AG09309 (cell line): Measurements from ENCODE around the gene SPDEF.
A peak's percentile ranks its signal among the peaks of the same experiment; 100 is the strongest.

Experiments used
- DNase-seq: peaks from one replicate; pipeline ENCODE4 v3.0.0-alpha.2; 2010; ENCODE audit warnings: low read depth
- H3K4me3 ChIP-seq: 2 replicates; pipeline ENCODE4 v1.5.1; 2011; ENCODE audit warnings: mild to moderate bottlenecking, low read depth, low read length, moderate library complexity; ENCODE audit not compliant: control insufficient read depth
- TF ChIP-seq, protein P1 (sequence below): IDR thresholded peaks from 2 replicates; pipeline ENCODE4 v1.5.1; 2011; ENCODE audit warnings: mild to moderate bottlenecking, low read depth, low read length, inconsistent platforms; ENCODE audit not compliant: insufficient read depth, control insufficient read depth; ENCODE audit errors: missing control alignments

SPDEF gene

DNA sequence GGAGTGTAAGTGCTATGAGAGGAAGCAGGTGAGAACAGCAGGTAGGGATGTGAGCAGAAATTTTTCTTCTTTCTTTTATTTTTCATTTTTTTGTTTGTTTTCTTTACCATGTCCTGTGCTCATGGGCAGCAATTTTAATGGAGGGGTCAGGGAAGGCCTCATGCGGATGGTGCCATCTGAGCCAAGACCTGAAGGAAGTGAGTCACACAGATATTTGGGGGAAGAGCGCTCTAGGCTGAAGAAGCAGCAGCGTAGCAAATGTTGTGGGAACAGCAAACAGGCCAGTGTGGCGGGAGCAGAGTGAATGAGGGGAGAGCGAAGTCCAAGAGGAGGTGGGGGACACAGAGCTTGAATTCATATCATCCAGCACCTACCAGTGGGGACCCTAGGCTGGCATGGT, 12.7 kb downstream of the SPDEF start:
- no peak overlapping the region for H3K4me3 ChIP-seq
- peak; percentile 14 for DNase-seq
- TF ChIP-seq, protein P1, sequence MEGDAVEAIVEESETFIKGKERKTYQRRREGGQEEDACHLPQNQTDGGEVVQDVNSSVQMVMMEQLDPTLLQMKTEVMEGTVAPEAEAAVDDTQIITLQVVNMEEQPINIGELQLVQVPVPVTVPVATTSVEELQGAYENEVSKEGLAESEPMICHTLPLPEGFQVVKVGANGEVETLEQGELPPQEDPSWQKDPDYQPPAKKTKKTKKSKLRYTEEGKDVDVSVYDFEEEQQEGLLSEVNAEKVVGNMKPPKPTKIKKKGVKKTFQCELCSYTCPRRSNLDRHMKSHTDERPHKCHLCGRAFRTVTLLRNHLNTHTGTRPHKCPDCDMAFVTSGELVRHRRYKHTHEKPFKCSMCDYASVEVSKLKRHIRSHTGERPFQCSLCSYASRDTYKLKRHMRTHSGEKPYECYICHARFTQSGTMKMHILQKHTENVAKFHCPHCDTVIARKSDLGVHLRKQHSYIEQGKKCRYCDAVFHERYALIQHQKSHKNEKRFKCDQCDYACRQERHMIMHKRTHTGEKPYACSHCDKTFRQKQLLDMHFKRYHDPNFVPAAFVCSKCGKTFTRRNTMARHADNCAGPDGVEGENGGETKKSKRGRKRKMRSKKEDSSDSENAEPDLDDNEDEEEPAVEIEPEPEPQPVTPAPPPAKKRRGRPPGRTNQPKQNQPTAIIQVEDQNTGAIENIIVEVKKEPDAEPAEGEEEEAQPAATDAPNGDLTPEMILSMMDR, result no peak

GRCh38 chr6:34540841-34541240, 15.3 kb downstream of the SPDEF start:
- DNase-seq, result no peak
- TF ChIP-seq, protein P1, result no peak
- no peak overlapping the region for H3K4me3 ChIP-seq

DNA sequence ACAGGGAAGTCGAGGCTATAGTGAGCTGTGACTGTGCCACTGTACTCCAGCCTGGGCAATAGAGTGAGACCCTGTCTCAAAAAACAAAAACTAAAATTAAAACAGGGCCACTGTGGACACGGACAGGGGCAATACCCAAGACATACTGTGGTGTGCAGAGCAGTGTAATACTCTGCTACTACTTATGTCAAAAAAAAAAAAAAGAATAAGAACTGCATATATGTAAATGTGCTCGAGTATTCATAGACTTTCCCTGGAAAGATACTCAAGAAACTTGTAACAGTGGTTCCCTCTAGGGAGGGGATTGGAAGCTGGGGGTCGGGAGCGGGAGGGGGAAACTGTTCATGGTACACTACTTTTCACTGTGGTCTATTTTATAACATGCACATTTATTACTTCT, 15.9 kb downstream of the SPDEF start:
- TF ChIP-seq, protein P1, result no peak
- DNase-seq, result no peak
- no peak overlapping the region for H3K4me3 ChIP-seq

GRCh38 chr6:34539181-34539580, 16.9 kb downstream of the SPDEF start:
- no peak overlapping the region for H3K4me3 ChIP-seq
- DNase-seq, result no peak
- TF ChIP-seq, protein P1, result no peak

DNA sequence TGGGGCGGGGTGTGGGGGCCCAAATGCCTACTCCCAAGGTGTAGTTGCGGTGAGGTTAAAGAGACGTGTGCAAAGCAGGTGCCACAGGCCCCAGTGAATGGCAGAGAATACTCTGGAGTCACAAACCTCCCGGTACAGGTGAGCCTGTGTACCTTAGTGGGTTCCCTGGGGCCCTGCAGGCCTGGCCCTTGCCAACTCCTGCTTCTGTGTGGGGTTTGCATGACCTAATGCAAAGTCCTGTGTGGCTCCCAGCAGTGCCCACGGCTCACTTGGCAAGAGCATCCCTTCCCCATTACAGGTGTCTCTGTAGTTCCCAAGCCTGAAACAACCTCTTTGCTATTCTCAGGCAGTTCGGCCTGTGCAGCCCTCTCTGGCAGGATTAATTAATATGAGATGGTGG, 17.5 kb downstream of the SPDEF start:
- DNase-seq, result no peak
- H3K4me3 ChIP-seq, result no peak overlapping the region
- TF ChIP-seq, protein P1, result no peak

DNA sequence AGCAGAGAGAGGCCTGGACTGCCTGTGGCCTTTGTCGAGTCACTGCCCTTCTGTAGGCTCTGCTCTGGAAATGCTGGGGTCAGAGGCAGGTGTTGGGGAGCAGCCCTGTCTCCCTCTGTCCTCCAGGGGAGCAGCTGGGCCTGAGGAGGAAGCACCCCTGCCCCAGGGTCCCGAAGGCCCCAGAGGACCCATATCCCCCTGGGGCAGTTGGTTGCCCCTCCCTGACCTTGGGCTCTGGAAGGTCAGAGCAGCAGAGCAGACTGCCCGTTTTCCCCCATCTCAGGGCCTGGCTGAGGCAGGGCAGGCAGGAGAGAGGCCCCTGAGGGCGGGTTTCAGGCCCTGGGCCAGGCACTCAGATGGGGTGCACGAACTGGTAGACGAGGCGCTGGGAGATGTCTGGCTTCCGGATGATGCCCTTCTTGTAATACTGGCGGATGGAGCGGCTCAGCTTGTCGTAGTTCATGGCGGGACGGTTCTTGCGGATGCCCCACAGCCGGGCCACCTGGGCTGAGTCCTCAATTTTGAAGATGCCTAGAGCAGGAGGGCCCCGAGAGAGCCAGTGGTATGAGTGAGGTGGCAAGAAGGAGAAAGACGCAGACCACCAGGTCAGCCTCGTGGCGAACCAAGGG, 18.1 kb downstream of the SPDEF start:
- DNase-seq, result no peak
- TF ChIP-seq, protein P1, result no peak
- no peak overlapping the region for H3K4me3 ChIP-seq
